Measurements from ENCODE around the gene OOSP2.

The OOSP2 gene

DNA sequence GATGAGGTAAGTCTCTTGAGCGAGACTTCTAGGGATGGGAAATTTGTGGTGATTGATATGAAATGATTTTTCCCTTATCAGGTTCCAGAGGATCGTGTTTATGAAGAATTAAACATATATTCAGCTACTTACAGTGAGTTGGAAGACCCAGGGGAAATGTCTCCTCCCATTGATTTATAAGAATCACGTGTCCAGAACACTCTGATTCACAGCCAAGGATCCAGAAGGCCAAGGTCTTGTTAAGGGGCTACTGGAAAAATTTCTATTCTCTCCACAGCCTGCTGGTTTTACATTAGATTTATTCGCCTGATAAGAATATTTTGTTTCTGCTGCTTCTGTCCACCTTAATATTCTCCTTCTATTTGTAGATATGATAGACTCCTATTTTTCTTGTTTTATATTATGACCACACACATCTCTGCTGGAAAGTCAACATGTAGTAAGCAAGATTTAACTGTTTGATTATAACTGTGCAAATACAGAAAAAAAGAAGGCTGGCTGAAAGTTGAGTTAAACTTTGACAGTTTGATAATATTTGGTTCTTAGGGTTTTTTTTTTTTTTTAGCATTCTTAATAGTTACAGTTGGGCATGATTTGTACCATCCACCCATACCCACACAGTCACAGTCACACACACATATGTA is 55.4 kb downstream of the OOSP2 start:
- no peaks in the 10 kb centered on the region for H3K9me3 Mint-ChIP-seq
- no peak overlapping the region for H3K27ac Mint-ChIP-seq

GRCh38 chr11:60097189-60097588 is 57.0 kb downstream of the OOSP2 start:
- ATAC-seq (replicated peaks) (no peak), DNase-seq (no peak)
- peaks cover 19 to 28% of the 10 kb centered on the region in 2 donors for H3K27me3 Mint-ChIP-seq
- no peak overlapping the region for H3K27ac Mint-ChIP-seq
- H3K4me1 Mint-ChIP-seq (ENCODE audit: low read depth in 2 of 2): no peaks in the 10 kb centered on the region
- no peaks in the 10 kb centered on the region for H3K9me3 Mint-ChIP-seq
- no peaks in the 10 kb centered on the region for H3K36me3 Mint-ChIP-seq (ENCODE audit: insufficient read depth)
- no peak overlapping the region for H3K4me3 Mint-ChIP-seq

More for the DNA sequence above, 55.4 kb downstream of the OOSP2 start:
- Mint-ChIP-seq H3K27me3 (peaks cover 19 to 28% of the 10 kb centered on the region in 2 donors), H3K36me3 (ENCODE audit: insufficient read depth) (no peaks in the 10 kb centered on the region), H3K4me1 (ENCODE audit: low read depth in 2 of 2) (no peaks in the 10 kb centered on the region), H3K4me3 (no peak overlapping the region)
- ATAC-seq (replicated peaks) (no peak), DNase-seq (no peak)
